NCI-H82 treated with DMSO at 0.1 percent for 48 hours (cell line): ENCODE measurements around the gene CROCC2.

Experiments used
- DNase-seq: peaks from one replicate; lab custom pipeline; 2025; ENCODE audit not compliant: unreplicated experiment; lab: John Stamatoyannopoulos, UW

The CROCC2 gene

GRCh38 chr2:240906141-240906910 is at the start of gene CROCC2:
TSS of gene CROCC2 (plus strand) at chr2:240906336. CDS start at chr2:240906514, 178 bp downstream.
- DNase-seq: no peak

DNA sequence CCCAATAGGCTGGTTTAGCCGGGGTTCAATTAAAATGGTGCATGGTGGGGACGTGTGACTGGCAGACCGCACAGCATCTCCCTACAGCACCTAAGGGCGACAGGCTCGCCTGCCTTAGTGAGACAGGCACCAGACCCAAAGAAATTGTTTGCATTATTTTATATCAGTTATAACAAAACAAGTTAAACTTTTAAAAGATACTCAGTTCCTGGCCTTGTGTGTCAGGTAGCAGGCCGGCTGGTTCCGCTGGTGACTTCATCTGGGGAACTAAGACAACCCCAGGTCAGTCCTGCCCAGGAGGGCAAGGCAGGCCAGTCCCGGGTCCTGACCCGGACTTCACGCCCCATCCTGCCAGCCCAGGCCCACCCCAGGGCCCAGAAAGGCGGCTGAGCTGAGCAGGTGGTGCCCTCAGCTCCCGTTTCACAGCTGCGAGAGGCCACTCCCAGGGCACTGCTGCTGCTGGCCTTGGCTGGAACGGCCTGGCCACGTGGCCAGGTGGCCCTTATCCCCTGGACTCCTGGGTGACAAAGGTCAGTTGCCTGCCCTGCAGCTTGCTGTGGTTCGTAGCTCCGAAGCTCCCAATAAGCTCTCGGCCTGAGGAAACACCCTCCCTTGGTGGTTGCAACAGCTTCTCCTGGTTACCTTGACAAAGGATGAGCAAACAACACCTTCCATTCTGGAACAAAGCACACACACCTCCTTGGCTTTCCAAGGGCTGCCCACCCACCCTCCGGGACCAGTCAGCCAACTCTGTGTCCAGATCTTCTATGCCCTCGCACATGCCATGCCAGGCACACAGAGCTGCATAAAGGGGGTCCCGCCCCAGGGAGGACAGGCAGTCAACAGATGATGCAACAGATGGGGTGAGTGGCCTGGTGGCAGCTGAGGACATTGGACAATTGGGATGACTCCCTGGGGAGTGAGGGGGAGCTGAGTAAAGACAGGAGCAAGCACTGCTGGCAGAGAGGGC is 48.8 kb upstream of the CROCC2 start:
- DNase-seq: no peak

DNA sequence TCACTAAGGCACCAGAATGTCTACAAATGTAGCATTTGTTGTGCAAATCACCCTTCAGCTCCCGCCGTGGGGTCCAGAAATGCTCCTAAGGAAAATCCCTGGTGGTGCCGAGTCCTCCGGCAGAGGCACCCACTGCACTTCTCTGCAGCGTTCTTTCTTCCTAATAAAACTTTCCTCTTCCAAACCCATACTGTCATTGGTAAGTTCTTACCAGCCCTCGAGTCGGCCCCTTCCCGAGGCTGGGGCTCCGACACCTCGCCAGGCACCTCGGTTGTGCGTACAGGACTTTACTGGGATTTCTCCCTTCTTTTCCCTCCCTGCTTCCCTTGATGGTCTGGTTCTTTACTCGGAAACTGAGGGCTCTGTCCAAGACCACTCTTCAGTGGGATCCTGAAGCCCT is 47.8 kb upstream of the CROCC2 start:
- DNase-seq: no peak

DNA sequence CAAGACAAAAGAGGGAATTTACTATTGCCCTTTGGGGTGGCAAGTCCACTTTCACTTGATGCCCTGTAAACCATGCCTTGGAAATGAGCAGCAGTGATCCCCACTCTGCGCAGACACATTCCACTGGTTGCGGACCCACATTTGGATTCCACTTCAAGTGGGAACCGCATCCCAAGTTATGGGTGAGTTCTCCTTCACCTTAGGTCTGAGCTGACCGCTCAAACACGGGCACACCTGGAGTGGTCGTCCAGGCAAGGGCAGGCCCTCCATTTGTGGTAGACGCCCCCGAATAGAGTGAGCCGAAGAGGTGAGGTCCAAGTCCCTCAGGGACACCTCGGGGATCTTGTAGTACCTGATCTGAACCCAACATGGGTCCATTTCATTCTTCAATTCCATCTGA is 47.3 kb upstream of the CROCC2 start:
- no peak for DNase-seq

DNA sequence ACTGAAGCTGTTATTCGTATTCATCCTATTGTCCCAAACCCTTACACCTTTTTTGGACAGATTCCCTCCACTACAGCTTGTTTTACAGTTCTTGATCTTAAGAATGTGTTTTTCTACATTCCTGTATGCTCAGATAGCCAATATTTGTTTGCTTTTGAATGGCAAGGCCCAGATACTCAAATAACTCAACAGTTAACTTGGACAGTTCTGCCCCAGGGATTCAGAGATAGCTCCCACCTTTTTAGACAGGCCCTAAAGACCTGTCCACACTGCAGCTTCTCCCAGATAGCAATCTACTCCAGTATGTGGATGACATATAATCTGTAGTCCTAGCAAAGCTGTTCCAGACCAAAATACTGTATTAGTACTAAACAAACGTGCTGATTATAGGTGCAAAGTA is 44.6 kb upstream of the CROCC2 start:
- no peak for DNase-seq

DNA sequence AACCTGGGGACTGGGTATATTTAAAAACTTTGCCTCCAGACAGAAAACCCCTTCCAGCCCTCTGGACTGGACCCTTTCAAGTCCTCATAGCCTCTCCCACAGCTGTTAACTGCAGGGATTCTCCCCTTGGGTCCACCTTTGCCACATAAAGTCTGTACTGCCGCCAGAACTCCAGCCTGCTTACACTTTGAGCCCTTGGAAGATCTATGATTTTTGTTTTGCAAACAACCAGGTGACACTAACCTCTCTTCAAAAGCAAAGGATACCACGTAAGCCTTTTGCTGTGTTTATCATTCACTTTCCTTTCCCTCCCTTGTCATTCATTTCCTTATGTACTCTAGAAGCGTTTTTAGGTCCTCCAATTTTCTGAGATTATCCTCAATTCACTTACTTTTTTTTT is 41.7 kb upstream of the CROCC2 start:
- DNase-seq: no peak

DNA sequence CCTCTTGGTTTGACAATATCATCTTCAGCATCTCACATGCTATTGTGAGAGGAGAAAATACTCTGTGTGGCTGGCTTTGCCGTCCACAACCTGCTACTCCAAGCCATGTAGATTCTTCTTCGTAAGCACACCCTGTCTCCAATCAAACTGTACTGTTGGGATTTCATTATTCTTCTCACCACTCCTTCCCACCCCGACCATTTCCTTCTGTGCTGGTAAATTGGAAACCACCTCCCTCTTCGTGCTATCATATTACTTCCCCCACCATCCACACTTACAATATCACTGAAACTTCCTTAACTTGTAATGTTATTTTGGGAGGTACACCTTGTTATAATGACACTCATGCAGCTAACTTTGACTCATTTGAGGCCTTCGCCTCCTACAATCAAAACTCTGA is 40.7 kb upstream of the CROCC2 start:
- DNase-seq: no peak

GRCh38 chr2:240868286-240869108 is 37.6 kb upstream of the CROCC2 start, which contains the start of gene AGXT:
TSS of gene AGXT (plus strand) at chr2:240868824. CDS start at chr2:240868866, 42 bp downstream.
- DNase-seq: no peak

DNA sequence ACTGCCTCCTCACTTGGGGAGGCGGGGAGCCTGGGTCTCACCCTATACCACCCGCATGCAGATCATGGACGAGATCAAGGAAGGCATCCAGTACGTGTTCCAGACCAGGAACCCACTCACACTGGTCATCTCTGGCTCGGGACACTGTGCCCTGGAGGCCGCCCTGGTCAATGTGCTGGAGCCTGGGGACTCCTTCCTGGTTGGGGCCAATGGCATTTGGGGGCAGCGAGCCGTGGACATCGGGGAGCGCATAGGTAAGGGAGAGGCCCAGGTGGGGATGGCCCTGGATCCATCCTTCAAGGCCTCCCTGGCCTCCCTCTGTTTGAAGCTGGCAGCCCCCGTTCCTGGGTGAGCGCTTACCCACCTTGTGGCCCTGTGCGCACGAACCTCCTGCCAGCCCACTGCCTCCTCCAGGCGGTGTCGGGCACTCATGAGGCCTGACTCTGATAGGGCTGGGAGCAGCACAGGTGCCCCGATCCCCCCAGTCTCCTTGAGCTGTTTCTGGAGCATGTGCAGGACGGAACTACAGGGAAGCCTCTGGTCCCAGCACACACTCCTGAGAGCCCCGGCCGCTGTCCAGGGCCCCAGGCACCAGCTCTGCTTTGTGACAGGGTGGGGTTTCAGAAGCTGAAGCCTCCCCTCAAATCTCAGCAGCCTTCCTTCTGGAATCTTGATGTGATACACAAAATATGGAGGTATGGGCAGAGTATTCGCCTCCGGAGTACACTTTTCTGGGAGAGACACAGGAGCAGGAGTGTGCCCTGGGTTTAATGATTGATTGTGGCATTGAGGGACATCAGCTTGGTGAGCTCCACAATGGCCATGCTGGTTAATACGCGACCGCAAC is 36.8 kb upstream of the CROCC2 start:
- DNase-seq: no peak

GRCh38 chr2:240869956-240870875 is 35.9 kb upstream of the CROCC2 start:
- DNase-seq: no peak

GRCh38 chr2:240871071-240871958 is 34.8 kb upstream of the CROCC2 start:
- no peak for DNase-seq

GRCh38 chr2:240872317-240873097 is 33.6 kb upstream of the CROCC2 start:
- DNase-seq: no peak

- no peak for DNase-seq
These were observed 32.9 kb upstream of the CROCC2 start for GRCh38 chr2:240873098-240873788.

DNA sequence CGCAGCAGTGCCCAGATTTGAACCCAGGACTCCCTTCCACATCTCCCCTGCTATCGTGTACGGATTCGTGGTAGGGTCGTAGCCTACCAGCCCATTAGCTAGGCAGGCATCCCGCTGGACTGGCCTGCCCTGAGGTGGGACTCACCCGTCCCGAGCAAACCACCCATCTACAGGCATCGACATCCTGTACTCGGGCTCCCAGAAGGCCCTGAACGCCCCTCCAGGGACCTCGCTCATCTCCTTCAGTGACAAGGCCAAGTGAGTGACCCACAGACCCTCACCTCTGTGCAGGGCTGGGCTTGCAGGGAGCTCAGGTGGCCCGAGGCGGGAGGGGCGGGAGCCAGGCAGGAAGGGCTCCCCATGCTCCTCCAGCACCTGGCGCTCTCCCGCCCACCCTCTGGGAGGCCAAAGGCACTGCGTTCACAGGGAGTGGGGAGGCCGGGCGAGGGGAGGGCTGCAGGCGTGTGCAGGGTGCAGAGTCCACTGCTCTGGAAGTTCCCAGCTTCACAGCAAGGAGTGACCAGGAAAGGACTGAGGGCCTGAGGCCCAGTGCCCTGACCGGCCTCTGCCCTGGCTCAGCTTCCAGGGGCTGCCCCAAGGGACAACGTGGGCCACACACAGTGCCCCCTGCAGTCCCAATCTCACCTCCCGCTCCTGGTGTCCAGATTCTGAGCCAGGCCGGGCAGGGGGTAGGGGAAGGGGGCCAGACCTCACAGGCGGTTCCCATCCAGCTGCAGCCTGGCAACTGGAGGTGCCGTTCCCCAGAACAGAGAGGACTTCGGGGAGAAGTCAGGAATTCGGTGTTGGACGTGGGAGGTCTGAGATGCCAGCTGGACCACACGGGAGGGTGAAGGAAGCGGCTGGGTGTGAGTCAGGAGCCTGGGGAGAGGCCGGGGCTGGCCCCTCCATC is 32.1 kb upstream of the CROCC2 start:
- no peak for DNase-seq

DNA sequence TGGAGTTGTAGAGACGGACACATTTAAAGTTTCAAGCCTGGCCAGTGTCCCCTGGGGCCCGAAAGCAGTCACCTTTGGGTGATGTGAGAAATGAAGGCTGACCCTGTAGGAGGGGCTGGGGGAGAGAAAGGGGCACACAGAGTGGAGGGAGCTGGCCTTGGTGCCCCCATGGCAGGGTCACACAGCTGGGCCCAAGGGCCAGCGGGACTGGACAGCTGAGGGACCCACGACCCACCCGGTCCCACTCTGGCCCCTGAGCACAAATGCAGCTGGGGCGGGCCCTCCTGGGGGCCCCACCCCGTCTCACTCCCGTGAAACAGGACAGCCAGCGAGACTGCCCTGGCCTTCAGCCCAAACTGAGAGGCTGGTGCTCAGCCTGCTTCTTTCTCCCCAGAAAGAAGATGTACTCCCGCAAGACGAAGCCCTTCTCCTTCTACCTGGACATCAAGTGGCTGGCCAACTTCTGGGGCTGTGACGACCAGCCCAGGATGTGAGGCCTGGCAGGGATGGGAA is 31.4 kb upstream of the CROCC2 start:
- no peak for DNase-seq
